ENCODE results near the gene EXOC4.

The EXOC4 gene

GRCh38 chr7:133669061-133669455 is 416.2 kb downstream of the EXOC4 start:
- DNase-seq = no peak

- DNase-seq = no peak
Observed at GRCh38 chr7:133670250-133670649, 417.4 kb downstream of the EXOC4 start.

- DNase-seq = no peak
Observed at GRCh38 chr7:133672866-133673265, 420.0 kb downstream of the EXOC4 start.

- no peak for DNase-seq
Observed at GRCh38 chr7:133674079-133674763, 421.3 kb downstream of the EXOC4 start.

GRCh38 chr7:133675510-133676218 is 422.8 kb downstream of the EXOC4 start:
- DNase-seq = no peak

- no peak for DNase-seq
Observed at GRCh38 chr7:133676805-133677370, 424.0 kb downstream of the EXOC4 start.

- no peak for DNase-seq
Observed at GRCh38 chr7:133678137-133678814, 425.4 kb downstream of the EXOC4 start.

GRCh38 chr7:133679977-133680376 is 427.1 kb downstream of the EXOC4 start:
- no peak for DNase-seq

GRCh38 chr7:133681529-133681928 is 428.7 kb downstream of the EXOC4 start:
- DNase-seq = no peak

- DNase-seq = no peak
Observed at GRCh38 chr7:133682364-133683181, 429.7 kb downstream of the EXOC4 start.

- no peak for DNase-seq
Observed at GRCh38 chr7:133683182-133683454, 430.2 kb downstream of the EXOC4 start.

- no peak for DNase-seq
Observed at GRCh38 chr7:133688483-133689239, 435.8 kb downstream of the EXOC4 start.

GRCh38 chr7:133690740-133691139 is 437.9 kb downstream of the EXOC4 start:
- DNase-seq = no peak

- DNase-seq = no peak
Observed at GRCh38 chr7:133691727-133692610, 439.1 kb downstream of the EXOC4 start.

- DNase-seq = no peak
Observed at GRCh38 chr7:133693281-133693680, 440.4 kb downstream of the EXOC4 start.

GRCh38 chr7:133696056-133696455 is 443.2 kb downstream of the EXOC4 start:
- no peak for DNase-seq

GRCh38 chr7:133697585-133697984 is 444.7 kb downstream of the EXOC4 start:
- DNase-seq = no peak

- DNase-seq = no peak
Observed at GRCh38 chr7:133698127-133698526, 445.2 kb downstream of the EXOC4 start.

- no peak for DNase-seq
Observed at GRCh38 chr7:133699386-133699785, 446.5 kb downstream of the EXOC4 start.

- DNase-seq = peak in 2 of 58 donors; percentile 4
Observed at GRCh38 chr7:133702078-133702477, 449.2 kb downstream of the EXOC4 start.
